ENCODE results near the gene PYGB.

The PYGB gene

GRCh38 chr20:25247956-25248785 lies at the start of gene PYGB:
Gene PYGB, plus strand, starts transcription at chr20:25248085. Its CDS starts 94 bp downstream, at chr20:25248179.
- H3K4me1 Mint-ChIP-seq (ENCODE audit: low read depth) = peaks cover 57% of the 10 kb centered on the region
- peaks cover 14% of the 10 kb centered on the region for H3K36me3 Mint-ChIP-seq (ENCODE audit: low read depth)
- H3K27me3 Mint-ChIP-seq = peaks cover 13% of the 10 kb centered on the region
- H3K9me3 Mint-ChIP-seq = no peaks in the 10 kb centered on the region
- H3K27ac Mint-ChIP-seq = peak within 1 kb of the TSS; percentile 89
- peak within 1 kb of the TSS; percentile 93 for H3K4me3 Mint-ChIP-seq

GRCh38 chr20:25198663-25199383 lies 49.1 kb upstream of the PYGB start:
- no peaks in the 10 kb centered on the region for H3K27me3 Mint-ChIP-seq
- H3K4me1 Mint-ChIP-seq (ENCODE audit: low read depth) = peaks cover 50% of the 10 kb centered on the region
- H3K36me3 Mint-ChIP-seq (ENCODE audit: low read depth) = peaks cover 6% of the 10 kb centered on the region
- no peak overlapping the region for H3K4me3 Mint-ChIP-seq
- H3K9me3 Mint-ChIP-seq = no peaks in the 10 kb centered on the region
- no peak overlapping the region for H3K27ac Mint-ChIP-seq

DNA sequence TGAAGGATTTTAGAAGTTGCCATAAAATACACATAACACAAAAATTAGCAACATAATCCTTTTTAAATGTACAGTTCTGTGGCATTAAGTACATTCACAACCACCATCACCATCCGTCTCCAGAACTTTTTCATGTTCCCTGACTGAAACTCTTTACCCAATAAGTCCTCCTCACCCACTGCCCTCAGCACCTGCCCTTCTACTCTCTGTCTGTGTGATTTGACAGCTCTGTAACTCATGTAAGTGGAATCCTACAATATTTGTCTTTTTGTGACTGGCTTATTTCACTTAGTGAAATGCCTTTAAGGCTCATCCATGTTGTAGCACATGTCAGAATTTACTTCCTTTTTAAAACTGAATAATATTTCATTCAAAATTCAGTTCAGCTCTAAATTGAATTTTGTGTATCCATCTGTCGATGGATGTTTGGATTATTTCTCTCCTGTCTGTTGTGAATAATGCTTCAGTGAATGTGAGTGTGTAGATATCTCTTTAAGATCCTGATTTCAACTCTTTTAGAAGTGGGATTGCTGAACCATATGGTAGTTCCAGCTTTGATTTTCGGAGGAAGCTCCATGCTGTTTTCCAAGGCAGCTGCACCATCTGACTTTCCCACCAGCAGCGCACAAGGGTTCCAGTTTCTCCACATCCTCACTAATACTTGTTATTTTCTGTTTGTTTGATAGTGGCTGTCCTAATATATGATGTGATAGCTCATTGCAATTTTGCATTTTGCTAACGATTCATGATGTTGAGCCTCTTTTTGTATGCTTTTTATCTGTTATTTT lies 48.2 kb upstream of the PYGB start:
- H3K4me3 Mint-ChIP-seq = no peak overlapping the region

GRCh38 chr20:25203089-25203488 lies 44.8 kb upstream of the PYGB start:
- Mint-ChIP-seq H3K27me3 (no peaks in the 10 kb centered on the region), H3K9me3 (no peaks in the 10 kb centered on the region), H3K36me3 (ENCODE audit: low read depth) (peaks cover 6% of the 10 kb centered on the region), H3K4me1 (ENCODE audit: low read depth) (peaks cover 44% of the 10 kb centered on the region), H3K4me3 (no peak overlapping the region), H3K27ac (peak overlapping the region; percentile 4)

More for the DNA sequence above, 48.2 kb upstream of the PYGB start:
- Mint-ChIP-seq H3K27ac (no peak overlapping the region), H3K9me3 (no peaks in the 10 kb centered on the region), H3K27me3 (no peaks in the 10 kb centered on the region), H3K36me3 (ENCODE audit: low read depth) (peaks cover 6% of the 10 kb centered on the region), H3K4me1 (ENCODE audit: low read depth) (peaks cover 58% of the 10 kb centered on the region)

GRCh38 chr20:25203871-25204320 lies 44.0 kb upstream of the PYGB start:
- H3K27ac Mint-ChIP-seq = no peak overlapping the region
- no peak overlapping the region for H3K4me3 Mint-ChIP-seq

GRCh38 chr20:25204550-25205276 lies 43.2 kb upstream of the PYGB start:
- H3K36me3 Mint-ChIP-seq (ENCODE audit: low read depth) = peaks cover 6% of the 10 kb centered on the region
- no peaks in the 10 kb centered on the region for H3K27me3 Mint-ChIP-seq
- H3K4me1 Mint-ChIP-seq (ENCODE audit: low read depth) = peaks cover 37% of the 10 kb centered on the region
- peak overlapping the region; percentile 60 for H3K27ac Mint-ChIP-seq
- no peak overlapping the region for H3K4me3 Mint-ChIP-seq
- H3K9me3 Mint-ChIP-seq = no peaks in the 10 kb centered on the region

More at GRCh38 chr20:25203871-25204320, 44.0 kb upstream of the PYGB start:
- Mint-ChIP-seq H3K36me3 (ENCODE audit: low read depth) (peaks cover 6% of the 10 kb centered on the region), H3K4me1 (ENCODE audit: low read depth) (peaks cover 40% of the 10 kb centered on the region), H3K9me3 (no peaks in the 10 kb centered on the region), H3K27me3 (no peaks in the 10 kb centered on the region)

DNA sequence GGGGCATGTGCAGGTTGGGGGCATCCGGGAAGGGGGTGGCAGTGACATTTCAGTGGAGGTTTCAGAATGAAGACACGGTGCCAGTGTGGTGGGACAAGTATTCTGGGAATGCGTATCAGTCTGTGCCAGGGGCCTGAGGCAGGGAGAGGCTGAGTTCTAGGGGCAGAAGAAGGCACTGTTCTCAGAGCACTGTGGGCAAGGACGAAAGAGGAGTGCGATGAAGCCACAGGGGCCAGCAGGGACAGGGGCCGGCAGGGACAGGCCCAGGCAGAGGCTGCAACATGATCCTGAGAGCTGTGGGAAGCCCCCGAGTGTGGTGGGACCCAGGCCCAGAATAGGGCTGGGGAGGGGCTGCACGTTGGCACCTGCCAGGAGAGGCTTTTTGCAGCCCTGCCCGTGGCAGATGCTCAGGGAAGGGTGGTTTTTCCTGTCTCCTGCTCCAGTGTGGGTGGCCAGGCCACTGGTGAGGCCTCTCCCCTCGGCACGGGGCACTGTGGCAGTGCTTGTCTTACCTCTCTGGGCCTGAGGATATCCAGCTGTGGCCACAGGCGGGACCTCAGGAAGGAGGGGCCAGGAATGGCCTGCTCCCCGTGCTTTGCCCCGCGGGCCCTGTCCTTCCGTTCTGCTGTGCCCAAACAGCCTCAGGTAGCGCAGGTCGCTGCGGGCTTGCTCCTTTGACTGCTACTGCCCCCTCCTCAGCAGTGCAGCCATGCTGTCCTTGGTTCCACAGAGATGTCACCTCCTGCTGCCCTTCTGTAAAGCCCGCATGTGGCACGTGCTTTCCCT lies 42.4 kb upstream of the PYGB start:
- H3K27me3 Mint-ChIP-seq = no peaks in the 10 kb centered on the region
- peaks cover 36% of the 10 kb centered on the region for H3K4me1 Mint-ChIP-seq (ENCODE audit: low read depth)
- H3K36me3 Mint-ChIP-seq (ENCODE audit: low read depth) = peaks cover 6% of the 10 kb centered on the region
- no peaks in the 10 kb centered on the region for H3K9me3 Mint-ChIP-seq
- H3K4me3 Mint-ChIP-seq = no peak overlapping the region
- peak overlapping the region; percentile 60 for H3K27ac Mint-ChIP-seq

GRCh38 chr20:25206063-25206403 lies 41.9 kb upstream of the PYGB start:
- no peaks in the 10 kb centered on the region for H3K27me3 Mint-ChIP-seq
- H3K4me1 Mint-ChIP-seq (ENCODE audit: low read depth) = peaks cover 32% of the 10 kb centered on the region
- no peak overlapping the region for H3K27ac Mint-ChIP-seq
- H3K4me3 Mint-ChIP-seq = no peak overlapping the region
- H3K9me3 Mint-ChIP-seq = no peaks in the 10 kb centered on the region
- H3K36me3 Mint-ChIP-seq (ENCODE audit: low read depth) = peaks cover 9% of the 10 kb centered on the region

GRCh38 chr20:25206548-25206947 lies 41.3 kb upstream of the PYGB start:
- no peaks in the 10 kb centered on the region for H3K27me3 Mint-ChIP-seq
- H3K27ac Mint-ChIP-seq = no peak overlapping the region
- no peaks in the 10 kb centered on the region for H3K9me3 Mint-ChIP-seq
- no peak overlapping the region for H3K4me3 Mint-ChIP-seq
- H3K36me3 Mint-ChIP-seq (ENCODE audit: low read depth) = peaks cover 13% of the 10 kb centered on the region
- H3K4me1 Mint-ChIP-seq (ENCODE audit: low read depth) = peaks cover 30% of the 10 kb centered on the region

DNA sequence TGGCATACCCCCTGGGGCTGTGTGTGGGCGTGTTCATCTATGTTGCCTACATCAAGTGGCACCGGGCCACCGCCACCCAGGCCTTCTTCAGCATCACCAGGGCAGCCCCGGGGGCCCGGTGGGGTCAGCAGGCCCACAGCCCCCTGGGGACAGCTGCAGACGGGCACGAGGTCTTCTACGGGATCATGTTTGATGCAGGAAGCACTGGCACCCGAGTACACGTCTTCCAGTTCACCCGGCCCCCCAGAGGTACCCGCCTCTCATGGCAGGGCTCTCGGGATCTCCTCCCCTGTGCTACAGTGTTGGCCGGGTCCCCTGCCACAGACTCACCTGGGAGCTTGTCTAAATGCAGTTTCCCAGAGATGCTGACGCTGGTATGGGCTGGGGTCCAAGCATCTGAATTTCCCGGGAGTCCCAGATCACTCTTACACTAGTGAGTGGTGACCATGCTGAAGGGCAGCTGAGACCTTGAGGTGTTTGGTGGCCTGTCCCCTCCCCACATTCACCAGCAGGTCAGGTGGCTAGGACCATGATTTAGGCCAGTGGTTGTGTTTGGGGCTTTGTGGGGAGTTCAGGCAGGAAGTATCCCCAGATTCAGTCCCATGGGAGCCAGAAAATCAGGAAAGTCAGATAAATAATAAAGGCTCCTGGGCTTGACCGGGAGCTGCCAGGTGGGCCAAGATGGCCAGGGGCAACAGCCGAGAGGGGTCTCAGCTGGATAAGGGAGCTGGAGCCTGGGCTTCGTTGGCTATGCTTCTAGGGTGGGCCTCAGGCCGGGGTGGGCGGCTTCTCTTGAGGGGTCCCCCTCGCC lies 40.5 kb upstream of the PYGB start:
- Mint-ChIP-seq H3K36me3 (ENCODE audit: low read depth) (peaks cover 19% of the 10 kb centered on the region), H3K4me3 (no peak overlapping the region), H3K9me3 (no peaks in the 10 kb centered on the region), H3K27me3 (no peaks in the 10 kb centered on the region), H3K4me1 (ENCODE audit: low read depth) (peaks cover 27% of the 10 kb centered on the region), H3K27ac (no peak overlapping the region)

- Mint-ChIP-seq H3K36me3 (ENCODE audit: low read depth) (peaks cover 17% of the 10 kb centered on the region), H3K9me3 (no peaks in the 10 kb centered on the region), H3K27ac (no peak overlapping the region), H3K4me1 (ENCODE audit: low read depth) (peaks cover 27% of the 10 kb centered on the region), H3K27me3 (no peaks in the 10 kb centered on the region), H3K4me3 (no peak overlapping the region)
Observed at GRCh38 chr20:25207960-25208534, 39.8 kb upstream of the PYGB start.

DNA sequence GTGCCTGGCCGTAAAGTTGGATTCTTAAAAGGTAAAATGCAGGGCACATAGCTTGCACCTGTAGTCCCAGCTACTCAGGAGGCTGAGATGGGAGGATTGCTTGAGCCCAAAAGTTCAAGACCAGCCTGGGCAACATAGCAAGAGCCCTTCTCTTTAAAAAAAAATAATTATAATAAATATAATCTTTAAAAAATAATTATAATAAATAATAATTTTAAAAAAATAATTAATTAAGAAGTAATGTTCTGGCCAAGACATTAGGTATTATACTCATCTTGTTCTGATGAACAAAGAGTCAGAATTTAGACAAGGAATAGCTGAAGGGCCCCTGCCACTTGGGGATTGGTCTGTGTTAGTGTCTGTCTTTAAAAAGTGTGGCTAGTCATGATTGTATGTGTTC lies 38.5 kb upstream of the PYGB start:
- Mint-ChIP-seq H3K27me3 (no peaks in the 10 kb centered on the region), H3K36me3 (ENCODE audit: low read depth) (peaks cover 13% of the 10 kb centered on the region), H3K4me1 (ENCODE audit: low read depth) (peaks cover 13% of the 10 kb centered on the region), H3K27ac (no peak overlapping the region), H3K4me3 (no peak overlapping the region), H3K9me3 (no peaks in the 10 kb centered on the region)

GRCh38 chr20:25209911-25210310 lies 38.0 kb upstream of the PYGB start:
- Mint-ChIP-seq H3K9me3 (no peaks in the 10 kb centered on the region), H3K4me1 (ENCODE audit: low read depth) (peaks cover 8% of the 10 kb centered on the region), H3K27ac (no peak overlapping the region), H3K36me3 (ENCODE audit: low read depth) (peaks cover 13% of the 10 kb centered on the region), H3K27me3 (no peaks in the 10 kb centered on the region), H3K4me3 (no peak overlapping the region)

All from stimulated activated naive CD8-positive, alpha-beta T cell treated with anti-CD3 and anti-CD28 coated beads, Interleukin-15, Interleukin-2, amounts not matched to agents 100 ng/mL and 50 ng/mL, for 24 hours (primary cell).